H4 (cell line): Measurements from ENCODE around the gene KIF5C. TPM values are rescaled to one million over a fixed set of nuclear protein-coding genes. Genes with fewer than 3 reads are reported as not detected.

Experiments
- DNase-seq: peaks from one replicate; pipeline ENCODE4 v3.0.0-alpha.2; 2015; ENCODE audit warnings: low spot score
- total RNA-seq: library from RNA; depleted of rRNA; stranded (reverse); fragments of >200 nt; shearing (Covaris generic); gene quantifications from 2 replicates; pipeline ENCODE4 v1.2.3, GENCODE V29; 2014

The KIF5C gene
- total RNA-seq, 1 experiment from 2014 or later = 2.6 TPM

GRCh38 chr2:149041482-149041881, 166.5 kb downstream of the KIF5C start:
- no peak for DNase-seq

- no peak for DNase-seq
These were observed 167.9 kb downstream of the KIF5C start for GRCh38 chr2:149042881-149043280.

- no peak for DNase-seq
These were observed 169.5 kb downstream of the KIF5C start for GRCh38 chr2:149044500-149044899.

GRCh38 chr2:149047118-149047517, 172.1 kb downstream of the KIF5C start:
- DNase-seq = no peak

GRCh38 chr2:149049142-149049541, 174.1 kb downstream of the KIF5C start:
- no peak for DNase-seq

- no peak for DNase-seq
These were observed 175.2 kb downstream of the KIF5C start for GRCh38 chr2:149050188-149050587.

- DNase-seq = no peak
These were observed 180.7 kb downstream of the KIF5C start for GRCh38 chr2:149055751-149056150.

GRCh38 chr2:149056541-149057255, 181.7 kb downstream of the KIF5C start:
- DNase-seq = no peak

GRCh38 chr2:149057401-149057800, 182.4 kb downstream of the KIF5C start:
- DNase-seq = no peak

- DNase-seq = no peak
These were observed 183.9 kb downstream of the KIF5C start for GRCh38 chr2:149058936-149059335.

- DNase-seq = no peak
These were observed 184.8 kb downstream of the KIF5C start for GRCh38 chr2:149059822-149060221.

GRCh38 chr2:149061133-149061745, 186.2 kb downstream of the KIF5C start:
- no peak for DNase-seq

- DNase-seq = no peak
These were observed 187.5 kb downstream of the KIF5C start for GRCh38 chr2:149062531-149062930.

- no peak for DNase-seq
These were observed 188.2 kb downstream of the KIF5C start for GRCh38 chr2:149063177-149063576.

- DNase-seq = peak; percentile 71
These were observed 189.4 kb downstream of the KIF5C start for GRCh38 chr2:149064365-149064841.

GRCh38 chr2:149064856-149065630, 190.0 kb downstream of the KIF5C start:
- DNase-seq = peak; percentile 78

- DNase-seq = no peak
These were observed 193.4 kb downstream of the KIF5C start for GRCh38 chr2:149068225-149068995.

- DNase-seq = peak; percentile 99
These were observed 194.2 kb downstream of the KIF5C start for GRCh38 chr2:149068996-149069888.

- no peak for DNase-seq
These were observed 195.8 kb downstream of the KIF5C start for GRCh38 chr2:149070681-149071320.

GRCh38 chr2:149075105-149075504, 200.1 kb downstream of the KIF5C start:
- no peak for DNase-seq
